CD14-positive monocyte (primary cell): ENCODE data around the gene JARID2. TPM values are rescaled to one million over a fixed set of nuclear protein-coding genes. Genes with fewer than 3 reads are reported as not detected.
A peak's percentile ranks its signal among the peaks of the same experiment; 100 is the strongest.

ENCODE experiments used
- DNase-seq, 3 donors: peaks; one replicate each; pipeline ENCODE4 v3.0.0-alpha.2; 2011 to 2022
- H2AFZ ChIP-seq: 2 replicates; pipeline ENCODE4 v1.6.0; 2012; ENCODE audit warnings: mild to moderate bottlenecking, low read depth, low read length, inconsistent platforms; ENCODE audit not compliant: insufficient read depth, poor library complexity, severe bottlenecking
- H3K27ac ChIP-seq, 2 donors: 1 replicate in 1 of 2; 2 replicates in 1 of 2; pipeline ENCODE4 v1.5.1; 2012 to 2013; ENCODE audit warnings: low read length in 2 of 2, control low read depth in 1 of 2, inconsistent platforms in 1 of 2, low read depth in 1 of 2, mild to moderate bottlenecking in 1 of 2
- H3K27me3 ChIP-seq, 2 donors: one replicate each; pipeline versions ENCODE4 v1.6.0 to v1.6.1; 2011 to 2013; ENCODE audit warnings: low read length in 2 of 2; ENCODE audit not compliant: control insufficient read depth in 2 of 2, insufficient read depth in 2 of 2
- H3K36me3 ChIP-seq, 2 donors: replicated peaks in 1 of 2; 1 replicate in 1 of 2; 2 replicates in 1 of 2; pipeline versions ENCODE4 v1.5.1 to v1.6.1; 2012 to 2013; ENCODE audit warnings: low read length in 2 of 2, control low read depth in 1 of 2, inconsistent platforms in 1 of 2, mild to moderate bottlenecking in 1 of 2; ENCODE audit not compliant: insufficient read depth in 2 of 2, control insufficient read depth in 1 of 2
- H3K4me1 ChIP-seq, 2 donors: 1 replicate in 1 of 2; 2 replicates in 1 of 2; pipeline versions ENCODE4 v1.5.1 to v1.6.1; 2012 to 2013; ENCODE audit warnings: low read length in 2 of 2, control low read depth in 1 of 2, inconsistent platforms in 1 of 2, mild to moderate bottlenecking in 1 of 2, moderate library complexity in 1 of 2; ENCODE audit not compliant: insufficient read depth in 2 of 2, control insufficient read depth in 1 of 2
- H3K4me2 ChIP-seq: replicated peaks from 2 replicates; pipeline ENCODE3; 2012; ENCODE audit warnings: low read length, moderate library complexity, mild to moderate bottlenecking; ENCODE audit not compliant: poor library complexity, severe bottlenecking; ENCODE audit errors: extremely low read depth
- H3K4me3 ChIP-seq, 3 experiments: fragments of 200-600 bp in 1 of 3; sonication (generic) in 1 of 3; replicated peaks in 1 of 3; 1 replicate in 2 of 3; 2 replicates in 1 of 3; pipeline ENCODE4 v1.5.1; 2011 to 2013; ENCODE audit warnings: low read length in 3 of 3, mild to moderate bottlenecking in 3 of 3, control low read depth in 2 of 3, low read depth in 2 of 3, inconsistent platforms in 1 of 3, moderate library complexity in 1 of 3
- H3K79me2 ChIP-seq: 2 replicates; pipeline ENCODE4 v1.6.0; 2012; ENCODE audit warnings: mild to moderate bottlenecking, control low read depth, inconsistent platforms, low read length, moderate library complexity; ENCODE audit not compliant: insufficient read depth
- H3K9ac ChIP-seq: 2 replicates; pipeline ENCODE4 v1.6.0; 2017; ENCODE audit warnings: low read length, mild to moderate bottlenecking; ENCODE audit not compliant: insufficient read depth, poor library complexity, severe bottlenecking
- H3K9me3 ChIP-seq, 2 donors: replicated peaks in 1 of 2; 1 replicate in 1 of 2; 2 replicates in 1 of 2; pipeline versions ENCODE4 v1.5.1 to v1.6.1; 2012 to 2013; ENCODE audit warnings: low read length in 2 of 2, control low read depth in 1 of 2; ENCODE audit not compliant: control insufficient read depth in 1 of 2, insufficient read depth in 1 of 2
- H4K20me1 ChIP-seq: 2 replicates; pipeline ENCODE4 v1.6.0; 2012; ENCODE audit warnings: mild to moderate bottlenecking, low read length, control low read depth, moderate library complexity; ENCODE audit not compliant: insufficient read depth
- H3K27ac Mint-ChIP-seq, 7 donors: one replicate each; pipeline ENCODE4 v1.8.0; 2020; ENCODE audit warnings: mild to moderate bottlenecking in 7 of 7, mixed read lengths in 7 of 7, moderate library complexity in 6 of 7, inconsistent platforms in 2 of 7
- H3K27me3 Mint-ChIP-seq, 3 donors: one replicate each; pipeline ENCODE4 v1.8.0; 2021 to 2022; ENCODE audit warnings: low read depth in 3 of 3, mild to moderate bottlenecking in 3 of 3, mixed read lengths in 3 of 3, moderate library complexity in 3 of 3, inconsistent platforms in 1 of 3
- H3K36me3 Mint-ChIP-seq, 2 donors: one replicate each; pipeline ENCODE4 v1.8.0; 2020; ENCODE audit warnings: mixed read lengths in 2 of 2, inconsistent platforms in 1 of 2, mild to moderate bottlenecking in 1 of 2
- H3K4me1 Mint-ChIP-seq: one replicate; pipeline ENCODE4 v1.8.0; 2020; ENCODE audit warnings: mild to moderate bottlenecking, mixed read lengths
- H3K4me3 Mint-ChIP-seq, 2 donors: one replicate each; pipeline ENCODE4 v1.8.0; 2020; ENCODE audit warnings: mild to moderate bottlenecking in 2 of 2, mixed read lengths in 2 of 2, moderate library complexity in 1 of 2
- H3K9me3 Mint-ChIP-seq, 7 donors: one replicate each; pipeline ENCODE4 v1.8.0; 2020 to 2022; ENCODE audit warnings: mixed read lengths in 7 of 7, mild to moderate bottlenecking in 6 of 7, moderate library complexity in 6 of 7, inconsistent platforms in 2 of 7
- WGBS: methylation state at CpG from one replicate; pipeline ENCODE4 v1.1.5; 2013; ENCODE audit warnings: missing lambda C conversion rate; ENCODE audit not compliant: insufficient coverage; 5-methylcytosine and 5-hydroxymethylcytosine counted together
- intact Hi-C, 2 donors: fragments of 100-400 bp; cut with micrococcal nuclease; formaldehyde crosslinking; loops; one replicate each; pipeline versions ENCODE4 v1.15.0 to v1.15.1; 2023
- polyA plus RNA-seq, 3 donors: library from polyadenylated mRNA; depleted of rRNA in 1 of 3; unstranded in 2 of 3; stranded (reverse) in 1 of 3; fragments of 300-500 nt in 2 of 3; fragments of >200 nt in 1 of 3; fragmentation: Illumina TruSeq in 2 of 3; gene quantifications; 1 replicate in 2 of 3; 2 replicates in 1 of 3; pipeline ENCODE4 v1.2.3, GENCODE V29; 2012 to 2021
- TF ChIP-seq, protein P1 (sequence below): fragments of 200-600 bp; IDR thresholded peaks from one replicate; pipeline ENCODE4 v1.8.0; 2022; ENCODE audit warnings: antibody characterized with exemption, mild to moderate bottlenecking

Gene JARID2
- polyA plus RNA-seq, 3 donors = 6.8 to 17.5 (median 12.5) TPM

DNA sequence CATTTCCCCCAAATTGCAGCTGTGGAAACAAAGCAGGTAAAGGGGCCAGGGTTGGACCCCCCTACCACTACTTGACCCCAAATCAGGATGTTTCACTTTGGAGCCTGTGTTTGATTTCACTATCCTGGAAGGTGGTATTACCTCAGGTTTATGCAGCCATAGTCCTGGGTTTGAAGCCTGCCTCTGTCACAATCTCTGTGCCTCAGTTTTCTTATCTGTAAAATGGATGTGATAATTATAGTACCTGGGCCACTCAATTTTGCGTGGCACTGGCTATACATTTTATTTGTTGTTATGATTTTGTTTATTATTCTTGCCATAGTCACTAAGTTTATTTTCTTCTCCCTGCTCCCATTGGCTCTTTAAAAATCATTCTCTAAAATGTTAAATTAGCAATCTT, 26.7 kb downstream of the JARID2 start:
- Histone ChIP-seq H2AFZ (no peak overlapping the region), H3K9me3 (no peaks in the 10 kb centered on the region), H3K4me2 (no peak overlapping the region), H4K20me1 (peaks cover 100% of the 10 kb centered on the region), H3K4me3 (no peak overlapping the region), H3K27me3 (no peaks in the 10 kb centered on the region), H3K27ac (no peak overlapping the region), H3K4me1 (peaks cover 26 to 31% of the 10 kb centered on the region in 2 donors), H3K36me3 (peaks cover 0 to 18% of the 10 kb centered on the region in 2 donors), H3K9ac (no peak overlapping the region), H3K79me2 (peaks cover 100% of the 10 kb centered on the region)
- intact Hi-C loops = no loop called here
- TF ChIP-seq, protein P1, sequence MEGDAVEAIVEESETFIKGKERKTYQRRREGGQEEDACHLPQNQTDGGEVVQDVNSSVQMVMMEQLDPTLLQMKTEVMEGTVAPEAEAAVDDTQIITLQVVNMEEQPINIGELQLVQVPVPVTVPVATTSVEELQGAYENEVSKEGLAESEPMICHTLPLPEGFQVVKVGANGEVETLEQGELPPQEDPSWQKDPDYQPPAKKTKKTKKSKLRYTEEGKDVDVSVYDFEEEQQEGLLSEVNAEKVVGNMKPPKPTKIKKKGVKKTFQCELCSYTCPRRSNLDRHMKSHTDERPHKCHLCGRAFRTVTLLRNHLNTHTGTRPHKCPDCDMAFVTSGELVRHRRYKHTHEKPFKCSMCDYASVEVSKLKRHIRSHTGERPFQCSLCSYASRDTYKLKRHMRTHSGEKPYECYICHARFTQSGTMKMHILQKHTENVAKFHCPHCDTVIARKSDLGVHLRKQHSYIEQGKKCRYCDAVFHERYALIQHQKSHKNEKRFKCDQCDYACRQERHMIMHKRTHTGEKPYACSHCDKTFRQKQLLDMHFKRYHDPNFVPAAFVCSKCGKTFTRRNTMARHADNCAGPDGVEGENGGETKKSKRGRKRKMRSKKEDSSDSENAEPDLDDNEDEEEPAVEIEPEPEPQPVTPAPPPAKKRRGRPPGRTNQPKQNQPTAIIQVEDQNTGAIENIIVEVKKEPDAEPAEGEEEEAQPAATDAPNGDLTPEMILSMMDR = no peak
- WGBS = no CpG with 5 or more reads among the region's 1 CpG
- DNase-seq = no peak
- H3K27me3 Mint-ChIP-seq = peaks cover 0 to 3% (median 0%) of the 10 kb centered on the region in 3 donors
- H3K9me3 Mint-ChIP-seq = no peaks in the 10 kb centered on the region
- H3K4me1 Mint-ChIP-seq = peaks cover 89% of the 10 kb centered on the region
- H3K36me3 Mint-ChIP-seq = peaks cover 44 to 64% of the 10 kb centered on the region in 2 donors
- H3K27ac Mint-ChIP-seq = peak overlapping the region in 2 of 7 donors; percentile 46 to 74
- no peak overlapping the region for H3K4me3 Mint-ChIP-seq

GRCh38 chr6:15274692-15275387, 29.0 kb downstream of the JARID2 start:
- H3K36me3 ChIP-seq = peaks cover 0 to 14% of the 10 kb centered on the region in 2 donors
- intact Hi-C loops = no loop called here
- no peak for DNase-seq
- H3K79me2 ChIP-seq = peaks cover 100% of the 10 kb centered on the region
- H3K27ac Mint-ChIP-seq = peak overlapping the region in 5 of 7 donors; percentile 15 to 67 (median 43)
- no peak overlapping the region for H3K27ac ChIP-seq
- H3K4me3 Mint-ChIP-seq = no peak overlapping the region
- peaks cover 0 to 3% (median 0%) of the 10 kb centered on the region in 3 donors for H3K27me3 Mint-ChIP-seq
- H4K20me1 ChIP-seq = peaks cover 100% of the 10 kb centered on the region
- TF ChIP-seq, protein P1 = no peak
- H3K4me1 ChIP-seq = peaks cover 24 to 28% of the 10 kb centered on the region in 2 donors
- H3K4me3 ChIP-seq = no peak overlapping the region
- 83% methylated on average over 2 of the region's 2 CpGs for WGBS
- H3K9me3 ChIP-seq = no peaks in the 10 kb centered on the region
- H3K9me3 Mint-ChIP-seq = no peaks in the 10 kb centered on the region
- peaks cover 89% of the 10 kb centered on the region for H3K4me1 Mint-ChIP-seq
- no peak overlapping the region for H3K9ac ChIP-seq
- no peak overlapping the region for H3K4me2 ChIP-seq
- peaks cover 42 to 53% of the 10 kb centered on the region in 2 donors for H3K36me3 Mint-ChIP-seq
- no peak overlapping the region for H2AFZ ChIP-seq
- no peaks in the 10 kb centered on the region for H3K27me3 ChIP-seq
